Spinal cord (tissue), 10 donors: ENCODE data around the gene NMS. TPM values are rescaled to one million over a fixed set of nuclear protein-coding genes. Genes with fewer than 3 reads are reported as not detected.

ENCODE experiments used
- DNase-seq, 6 donors: peaks; one replicate each; pipeline versions ENCODE4 v3.0.0 to v3.0.0-alpha.2; 2013 to 2015; ENCODE audit warnings: low spot score in 6 of 6, low read depth in 4 of 6
- H3K27ac ChIP-seq: one replicate; pipeline ENCODE4 v1.5.1; 2013; ENCODE audit warnings: low read depth, low read length, control low read depth
- H3K27me3 ChIP-seq: one replicate; pipeline ENCODE4 v1.6.1; 2013; ENCODE audit warnings: low read length; ENCODE audit not compliant: control insufficient read depth, insufficient read depth
- H3K36me3 ChIP-seq: one replicate; pipeline ENCODE4 v1.6.1; 2013; ENCODE audit warnings: low read length; ENCODE audit not compliant: control insufficient read depth, insufficient read depth
- H3K4me1 ChIP-seq: one replicate; pipeline ENCODE4 v1.6.1; 2013; ENCODE audit warnings: low read length; ENCODE audit not compliant: control insufficient read depth, insufficient read depth
- H3K4me3 ChIP-seq: one replicate; pipeline ENCODE4 v1.5.1; 2013; ENCODE audit warnings: low read depth, low read length, control low read depth
- H3K9me3 ChIP-seq: one replicate; pipeline ENCODE4 v1.6.1; 2013; ENCODE audit warnings: low read length; ENCODE audit not compliant: control insufficient read depth, insufficient read depth
- WGBS: methylation state at CpG from one replicate; pipeline ENCODE4 v1.1.5; 2013; ENCODE audit warnings: missing lambda C conversion rate; ENCODE audit not compliant: insufficient coverage; 5-methylcytosine and 5-hydroxymethylcytosine counted together
- long read RNA-seq, 4 donors: transcript quantifications; one replicate each; lab custom pipeline, GENCODE V29; 2026
- polyA plus RNA-seq, 2 donors: library from polyadenylated mRNA; unstranded; fragments of 120-200 nt; gene quantifications; one replicate each; pipeline ENCODE4 v1.2.1, GENCODE V29; 2013; ENCODE audit not compliant: insufficient read length in 2 of 2
- total RNA-seq, 2 donors: library from RNA; depleted of rRNA in 1 of 2; stranded (reverse); fragments of 120-200 nt in 1 of 2; fragments of >200 nt in 1 of 2; gene quantifications; one replicate each; pipeline versions ENCODE4 v1.2.3 to v1.2.4, GENCODE V29; 2013 to 2014
- donor health status: healthy.

NMS gene, protein sequence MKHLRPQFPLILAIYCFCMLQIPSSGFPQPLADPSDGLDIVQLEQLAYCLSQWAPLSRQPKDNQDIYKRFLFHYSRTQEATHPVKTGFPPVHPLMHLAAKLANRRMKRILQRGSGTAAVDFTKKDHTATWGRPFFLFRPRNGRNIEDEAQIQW
- total RNA-seq (1 to 10 TPM in 1 of 2 donors, under 1 TPM in 1; 0.44 to 2.8 TPM), polyA plus RNA-seq (1 to 10 TPM; 1.5 to 4.0 TPM)
- long read RNA-seq, donor 1: 0 reads
- long read RNA-seq, donor 2: 0 reads
- long read RNA-seq, donor 3: 0 reads
- long read RNA-seq, donor 4: 0 reads

DNA sequence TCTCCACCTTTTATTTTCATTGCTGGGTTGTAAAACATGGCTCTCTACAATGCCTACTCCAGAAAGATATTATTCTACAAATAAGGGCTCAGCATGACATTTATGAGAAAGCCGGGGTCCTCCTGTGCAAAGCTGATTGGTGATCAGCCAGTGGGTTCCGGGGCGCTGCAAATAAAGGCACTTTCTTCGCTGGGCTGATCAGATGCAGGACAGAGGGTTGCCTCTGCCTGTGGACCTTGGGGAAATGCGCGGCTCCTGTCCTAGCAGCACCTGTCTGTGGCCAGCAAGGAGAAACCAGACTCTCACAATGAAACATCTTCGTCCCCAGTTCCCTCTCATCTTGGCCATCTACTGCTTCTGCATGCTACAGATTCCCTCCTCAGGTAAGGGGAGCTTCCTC is at the start of gene NMS:
Gene NMS, plus strand, starts transcription at position 301 of the 400 bp plus-strand sequence. Its CDS starts 7 bp downstream, at position 308.
- Histone ChIP-seq H3K4me3 (no peak within 1 kb of the TSS), H3K27me3 (peaks cover 8% of the 10 kb centered on the region), H3K36me3 (no peaks in the 10 kb centered on the region), H3K27ac (no peak within 1 kb of the TSS), H3K9me3 (no peaks in the 10 kb centered on the region), H3K4me1 (no peaks in the 10 kb centered on the region)
- peak in 1 of 6 donors; percentile 67 for DNase-seq
- WGBS: 62% methylated on average over 7 of the region's 7 CpGs

DNA sequence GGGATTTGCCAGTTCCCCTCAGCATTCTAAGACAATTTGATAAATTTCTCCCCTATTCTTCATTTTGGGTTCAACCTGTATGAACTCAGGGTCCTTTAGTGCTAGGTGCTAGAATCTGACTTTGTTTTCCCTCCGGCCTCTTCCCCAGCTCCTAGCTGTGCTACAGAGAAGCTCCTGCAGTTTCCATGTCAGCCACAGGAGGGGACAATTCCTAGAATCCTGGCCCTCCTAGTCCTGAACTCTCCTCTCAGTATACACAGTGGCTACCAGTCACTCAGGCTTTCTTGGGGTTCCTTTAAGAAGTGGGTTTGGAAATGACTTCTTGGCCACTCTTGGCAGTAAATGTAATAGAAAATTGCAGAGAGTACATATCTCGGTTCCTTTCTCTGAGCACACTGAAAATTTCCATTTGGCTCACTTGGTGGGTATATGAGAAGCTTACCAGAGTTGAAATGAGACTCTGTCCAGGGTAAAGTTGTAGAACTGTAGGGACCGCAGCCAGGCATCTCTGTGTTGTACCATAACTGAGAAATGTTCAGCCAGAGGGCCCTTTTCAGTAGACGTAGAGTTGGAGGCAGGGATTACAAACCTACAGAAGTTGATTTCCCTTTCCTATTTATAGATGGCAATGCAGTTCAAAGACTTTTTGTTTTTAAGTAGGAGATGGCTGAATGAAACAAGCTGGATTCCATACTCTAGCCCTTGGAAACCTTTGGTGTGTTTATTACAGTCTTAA is 47.8 kb upstream of the NMS start:
- Histone ChIP-seq H3K4me3 (no peak overlapping the region), H3K36me3 (no peaks in the 10 kb centered on the region), H3K9me3 (no peaks in the 10 kb centered on the region), H3K27ac (no peak overlapping the region), H3K27me3 (no peaks in the 10 kb centered on the region), H3K4me1 (no peaks in the 10 kb centered on the region)
- DNase-seq: peak in 2 of 6 donors; percentile 51 to 69
- 81% methylated on average over 2 of the region's 4 CpGs for WGBS

- Histone ChIP-seq H3K27ac (no peak overlapping the region), H3K36me3 (no peaks in the 10 kb centered on the region), H3K9me3 (no peaks in the 10 kb centered on the region), H3K4me3 (no peak overlapping the region), H3K27me3 (no peaks in the 10 kb centered on the region), H3K4me1 (no peaks in the 10 kb centered on the region)
- no peak for DNase-seq
- WGBS: no CpG with 5 or more reads among the region's 1 CpG
These were observed 46.7 kb upstream of the NMS start for GRCh38 chr2:100423631-100424030.

GRCh38 chr2:100424277-100424875 is 45.9 kb upstream of the NMS start:
- Histone ChIP-seq H3K36me3 (no peaks in the 10 kb centered on the region), H3K4me3 (no peak overlapping the region), H3K9me3 (no peaks in the 10 kb centered on the region), H3K4me1 (no peaks in the 10 kb centered on the region), H3K27ac (no peak overlapping the region), H3K27me3 (no peaks in the 10 kb centered on the region)
- 60% methylated on average over 1 of the region's 4 CpGs for WGBS
- DNase-seq: no peak

GRCh38 chr2:100425107-100425506 is 45.2 kb upstream of the NMS start:
- peak in 1 of 6 donors; percentile 36 for DNase-seq
- Histone ChIP-seq H3K27ac (no peak overlapping the region), H3K27me3 (no peaks in the 10 kb centered on the region), H3K36me3 (no peaks in the 10 kb centered on the region), H3K4me3 (no peak overlapping the region), H3K9me3 (no peaks in the 10 kb centered on the region), H3K4me1 (no peaks in the 10 kb centered on the region)
- 80% methylated on average over 4 of the region's 4 CpGs for WGBS

DNA sequence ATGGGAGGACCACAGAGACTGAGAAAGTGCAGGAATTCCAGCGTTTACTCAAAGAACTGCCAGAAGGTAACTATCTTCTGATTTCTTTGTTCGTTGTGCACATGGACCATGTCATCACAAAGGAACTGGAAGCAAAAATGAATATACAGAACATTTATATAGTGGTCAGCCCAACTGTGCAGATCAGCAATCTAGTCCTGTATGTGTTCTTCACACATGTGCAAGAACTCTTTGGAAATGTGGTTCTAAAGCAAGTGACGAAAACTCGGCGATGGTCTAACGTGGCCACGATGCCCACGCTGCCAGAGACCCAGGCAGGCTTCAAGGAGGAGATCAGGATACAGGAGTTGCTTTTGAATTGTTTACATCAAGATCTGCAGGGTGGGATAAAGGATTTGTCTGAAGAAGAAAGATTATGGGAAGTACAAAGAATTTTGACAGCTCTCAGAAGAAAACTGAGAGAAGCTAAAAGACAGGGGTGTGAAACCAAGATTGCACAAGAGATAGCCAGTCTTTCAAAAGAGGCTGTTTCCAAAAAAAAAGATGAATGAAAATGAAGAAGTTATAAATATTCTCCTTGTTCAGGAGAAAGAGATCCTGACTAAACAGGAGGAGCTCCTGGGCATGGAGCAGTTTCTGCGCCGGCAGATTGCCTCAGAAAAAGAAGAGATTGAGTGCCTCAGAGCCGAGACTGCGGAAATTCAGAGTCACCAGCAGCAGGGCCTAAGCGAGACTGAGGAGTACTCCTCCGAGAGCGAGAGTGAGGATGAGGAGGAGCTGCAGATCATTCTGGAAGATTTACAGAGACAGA is 44.5 kb upstream of the NMS start:
- Histone ChIP-seq H3K27me3 (no peaks in the 10 kb centered on the region), H3K27ac (no peak overlapping the region), H3K4me3 (no peak overlapping the region), H3K9me3 (no peaks in the 10 kb centered on the region), H3K4me1 (no peaks in the 10 kb centered on the region), H3K36me3 (no peaks in the 10 kb centered on the region)
- WGBS: 88% methylated on average over 13 of the region's 15 CpGs
- DNase-seq: no peak

DNA sequence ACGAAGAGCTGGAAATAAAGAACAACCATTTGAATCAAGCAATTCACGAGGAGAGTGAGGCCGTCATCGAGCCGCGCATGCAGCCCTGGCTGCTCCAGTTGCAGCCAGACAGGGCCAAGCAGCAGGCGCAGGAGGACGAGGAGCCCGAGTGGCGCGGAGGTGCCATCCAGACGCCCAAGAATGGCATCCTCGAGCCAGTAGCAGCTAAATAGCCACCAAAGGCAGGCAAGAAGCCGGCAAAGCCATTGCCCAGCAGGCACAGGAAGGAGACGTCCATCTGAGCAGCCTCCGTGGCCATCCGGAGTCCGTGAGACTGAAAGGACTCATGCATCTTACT is 43.9 kb upstream of the NMS start:
- H3K9me3 ChIP-seq: no peaks in the 10 kb centered on the region
- no peaks in the 10 kb centered on the region for H3K36me3 ChIP-seq
- no peak overlapping the region for H3K4me3 ChIP-seq
- H3K27me3 ChIP-seq: no peaks in the 10 kb centered on the region
- H3K27ac ChIP-seq: no peak overlapping the region
- WGBS: 90% methylated on average over 18 of the region's 18 CpGs
- H3K4me1 ChIP-seq: no peaks in the 10 kb centered on the region
- no peak for DNase-seq

DNA sequence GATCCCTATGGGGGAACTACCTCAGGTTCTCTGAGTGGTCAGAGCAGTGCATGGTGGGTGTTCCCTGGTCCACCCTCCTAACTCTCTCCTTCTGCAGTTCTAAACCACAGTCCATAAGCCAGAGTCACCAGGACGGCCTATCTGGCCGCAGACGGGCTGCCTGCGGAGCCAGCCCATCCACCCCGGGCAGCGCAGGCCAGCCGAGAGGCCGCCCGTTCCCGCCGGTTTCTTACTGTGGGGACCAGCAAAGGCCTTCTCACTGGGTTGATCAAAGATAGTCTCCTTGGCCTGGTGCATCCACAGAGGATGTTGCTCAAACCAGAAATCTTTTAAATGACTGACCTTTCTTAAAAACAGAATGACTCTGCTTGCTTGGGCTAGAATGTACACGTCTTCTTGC is 43.2 kb upstream of the NMS start:
- DNase-seq: no peak
- Histone ChIP-seq H3K27ac (no peak overlapping the region), H3K9me3 (no peaks in the 10 kb centered on the region), H3K27me3 (no peaks in the 10 kb centered on the region), H3K36me3 (no peaks in the 10 kb centered on the region), H3K4me1 (no peaks in the 10 kb centered on the region), H3K4me3 (no peak overlapping the region)
- WGBS: 93% methylated on average over 12 of the region's 12 CpGs

GRCh38 chr2:100427627-100428258 is 42.5 kb upstream of the NMS start:
- H3K4me1 ChIP-seq: no peaks in the 10 kb centered on the region
- H3K4me3 ChIP-seq: no peak overlapping the region
- no peaks in the 10 kb centered on the region for H3K36me3 ChIP-seq
- DNase-seq: peak in 1 of 6 donors; percentile 86
- H3K27me3 ChIP-seq: no peaks in the 10 kb centered on the region
- no peaks in the 10 kb centered on the region for H3K9me3 ChIP-seq
- 46% methylated on average over 7 of the region's 11 CpGs for WGBS
- H3K27ac ChIP-seq: no peak overlapping the region
